IgD-negative memory B cell (primary cell): Measurements from ENCODE around the gene WFIKKN2. TPM values are rescaled to one million over a fixed set of nuclear protein-coding genes. Genes with fewer than 3 reads are reported as not detected.

ENCODE experiments used
- H3K27ac Mint-ChIP-seq, 3 donors: one replicate each; pipeline ENCODE4 v1.8.0; 2020 to 2022; ENCODE audit warnings: mild to moderate bottlenecking in 3 of 3, mixed read lengths in 3 of 3, moderate library complexity in 1 of 3
- H3K27me3 Mint-ChIP-seq: one replicate; pipeline ENCODE4 v1.8.0; 2021; ENCODE audit warnings: mixed read lengths
- H3K36me3 Mint-ChIP-seq: one replicate; pipeline ENCODE4 v1.8.0; 2020; ENCODE audit warnings: mild to moderate bottlenecking, mixed read lengths
- H3K4me1 Mint-ChIP-seq, 3 donors: one replicate each; pipeline ENCODE4 v1.8.0; 2020 to 2022; ENCODE audit warnings: mixed read lengths in 3 of 3, mild to moderate bottlenecking in 1 of 3
- H3K4me3 Mint-ChIP-seq, 4 donors: one replicate each; pipeline ENCODE4 v1.8.0; 2020 to 2022; ENCODE audit warnings: mild to moderate bottlenecking in 4 of 4, mixed read lengths in 4 of 4, moderate library complexity in 3 of 4
- H3K9me3 Mint-ChIP-seq, 3 donors: one replicate each; pipeline ENCODE4 v1.8.0; 2020 to 2021; ENCODE audit warnings: mixed read lengths in 3 of 3, mild to moderate bottlenecking in 1 of 3
- polyA plus RNA-seq: library from polyadenylated mRNA; unstranded; fragments of 300-500 nt; fragmentation: Illumina TruSeq; gene quantifications from one replicate; pipeline ENCODE4 v1.2.3, GENCODE V29; 2021

The WFIKKN2 gene
- polyA plus RNA-seq, 1 donor from 2014 or later = not detected

DNA sequence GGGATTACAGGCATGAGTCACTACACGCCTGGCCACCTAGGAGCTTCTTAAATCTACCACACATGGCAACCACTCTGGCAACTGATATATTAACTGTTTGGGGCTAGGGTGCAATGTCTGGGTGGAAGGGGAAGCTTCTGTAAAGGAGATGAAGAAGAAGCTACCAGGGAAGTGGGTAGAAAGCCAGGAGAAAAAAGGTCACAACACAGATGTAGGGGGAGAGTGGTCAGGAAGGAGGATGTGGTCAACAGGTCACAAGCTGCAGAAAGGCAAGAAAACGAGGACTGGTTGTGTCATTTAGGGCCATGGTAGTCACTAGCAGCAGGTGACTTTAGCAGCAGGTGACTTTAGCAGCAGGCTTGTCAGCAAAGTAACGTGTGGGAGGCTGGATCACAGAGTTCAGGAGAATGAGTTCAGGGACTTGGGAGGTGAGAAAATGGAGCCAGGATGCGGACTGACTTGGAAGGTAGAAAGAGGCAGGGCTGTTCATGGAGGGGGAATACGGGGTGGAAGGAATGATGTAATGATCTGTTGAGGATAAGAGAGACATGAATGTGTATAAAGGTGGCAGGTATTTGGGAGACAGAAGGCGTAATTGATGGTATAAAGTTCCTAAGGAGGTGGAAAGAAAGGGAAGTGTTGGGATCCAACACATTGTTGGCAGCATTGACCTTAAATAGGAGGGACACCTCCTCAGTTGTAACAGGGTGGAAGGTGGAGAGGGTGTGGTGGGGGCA is 16.3 kb upstream of the WFIKKN2 start:
- Mint-ChIP-seq H3K27ac (no peak overlapping the region), H3K4me1 (peaks cover 0 to 3% (median 0%) of the 10 kb centered on the region in 3 donors), H3K4me3 (no peak overlapping the region), H3K36me3 (no peaks in the 10 kb centered on the region), H3K9me3 (peaks cover 0 to 6% (median 2%) of the 10 kb centered on the region in 3 donors), H3K27me3 (peaks cover 20% of the 10 kb centered on the region)

- Mint-ChIP-seq H3K4me1 (peaks cover 0 to 3% (median 0%) of the 10 kb centered on the region in 3 donors), H3K27me3 (peaks cover 16% of the 10 kb centered on the region), H3K36me3 (no peaks in the 10 kb centered on the region), H3K27ac (peak overlapping the region in 1 of 3 donors; percentile 80), H3K4me3 (no peak overlapping the region), H3K9me3 (peaks cover 0 to 5% (median 0%) of the 10 kb centered on the region in 3 donors)
These were observed 14.7 kb upstream of the WFIKKN2 start for GRCh38 chr17:50820651-50821050.

- H3K27me3 Mint-ChIP-seq = peaks cover 13% of the 10 kb centered on the region
- H3K36me3 Mint-ChIP-seq = peaks cover 2% of the 10 kb centered on the region
- no peak overlapping the region for H3K4me3 Mint-ChIP-seq
- H3K4me1 Mint-ChIP-seq = peaks cover 0 to 3% (median 0%) of the 10 kb centered on the region in 3 donors
- H3K9me3 Mint-ChIP-seq = peaks cover 0 to 5% (median 0%) of the 10 kb centered on the region in 3 donors
- H3K27ac Mint-ChIP-seq = no peak overlapping the region
These were observed 12.8 kb upstream of the WFIKKN2 start for GRCh38 chr17:50822550-50822949.

GRCh38 chr17:50824429-50824828 is 11.0 kb upstream of the WFIKKN2 start:
- Mint-ChIP-seq H3K27me3 (peaks cover 10% of the 10 kb centered on the region), H3K27ac (no peak overlapping the region), H3K4me3 (no peak overlapping the region), H3K4me1 (peaks cover 0 to 4% (median 2%) of the 10 kb centered on the region in 3 donors), H3K9me3 (peaks cover 0 to 5% (median 0%) of the 10 kb centered on the region in 3 donors), H3K36me3 (peaks cover 10% of the 10 kb centered on the region)

DNA sequence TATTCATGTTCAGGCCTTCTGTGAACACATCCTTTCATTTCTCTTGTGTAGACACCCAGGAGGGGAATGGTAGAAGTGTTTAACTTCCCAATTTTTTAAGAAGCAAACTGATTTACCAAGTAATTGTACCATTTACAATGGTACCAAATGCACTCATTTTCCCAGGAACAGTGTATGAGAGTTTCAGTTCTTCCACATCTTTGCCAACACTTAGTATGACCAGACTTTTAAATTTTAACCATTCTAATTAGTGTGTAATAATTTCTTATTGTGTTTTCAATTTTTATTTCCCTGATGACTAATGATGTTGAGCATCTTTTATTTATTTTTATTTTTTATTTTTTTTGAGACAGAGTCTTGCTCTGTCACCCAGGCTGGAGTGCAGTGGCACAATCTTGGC is 10.2 kb upstream of the WFIKKN2 start:
- Mint-ChIP-seq H3K9me3 (peaks cover 0 to 5% (median 0%) of the 10 kb centered on the region in 3 donors), H3K36me3 (peaks cover 11% of the 10 kb centered on the region), H3K4me1 (peaks cover 0 to 4% (median 2%) of the 10 kb centered on the region in 3 donors), H3K27ac (no peak overlapping the region), H3K27me3 (peaks cover 10% of the 10 kb centered on the region), H3K4me3 (no peak overlapping the region)

- Mint-ChIP-seq H3K27me3 (peaks cover 4% of the 10 kb centered on the region), H3K36me3 (peaks cover 11% of the 10 kb centered on the region), H3K4me1 (peaks cover 0 to 4% (median 2%) of the 10 kb centered on the region in 3 donors), H3K9me3 (peaks cover 0 to 2% (median 0%) of the 10 kb centered on the region in 3 donors), H3K27ac (peak overlapping the region in 1 of 3 donors; percentile 14), H3K4me3 (no peak overlapping the region)
These were observed 6.7 kb upstream of the WFIKKN2 start for GRCh38 chr17:50828508-50829170.

- Mint-ChIP-seq H3K9me3 (no peaks in the 10 kb centered on the region), H3K27ac (no peak overlapping the region), H3K36me3 (peaks cover 11% of the 10 kb centered on the region)
These were observed 6.1 kb upstream of the WFIKKN2 start for GRCh38 chr17:50829332-50829731.

GRCh38 chr17:50830352-50830751 is 5.0 kb upstream of the WFIKKN2 start:
- Mint-ChIP-seq H3K4me3 (no peak overlapping the region), H3K36me3 (peaks cover 11% of the 10 kb centered on the region), H3K4me1 (peaks cover 0 to 6% (median 2%) of the 10 kb centered on the region in 3 donors), H3K27ac (no peak overlapping the region), H3K27me3 (peaks cover 11% of the 10 kb centered on the region), H3K9me3 (no peaks in the 10 kb centered on the region)

More at GRCh38 chr17:50829332-50829731, 6.1 kb upstream of the WFIKKN2 start:
- Mint-ChIP-seq H3K27me3 (peaks cover 9% of the 10 kb centered on the region), H3K4me3 (peak overlapping the region in 1 of 4 donors; percentile 27), H3K4me1 (peaks cover 0 to 5% (median 2%) of the 10 kb centered on the region in 3 donors)

GRCh38 chr17:50830994-50831393 is 4.4 kb upstream of the WFIKKN2 start:
- Mint-ChIP-seq H3K36me3 (peaks cover 11% of the 10 kb centered on the region), H3K27ac (peak overlapping the region in 1 of 3 donors; percentile 29), H3K4me1 (peaks cover 0 to 6% (median 2%) of the 10 kb centered on the region in 3 donors), H3K27me3 (peaks cover 11% of the 10 kb centered on the region), H3K9me3 (no peaks in the 10 kb centered on the region), H3K4me3 (no peak overlapping the region)

GRCh38 chr17:50831471-50831928 is 3.9 kb upstream of the WFIKKN2 start:
- Mint-ChIP-seq H3K4me3 (no peak overlapping the region), H3K36me3 (peaks cover 11% of the 10 kb centered on the region), H3K27me3 (peaks cover 11% of the 10 kb centered on the region), H3K27ac (no peak overlapping the region), H3K4me1 (peaks cover 0 to 6% (median 2%) of the 10 kb centered on the region in 3 donors), H3K9me3 (no peaks in the 10 kb centered on the region)

- no peak overlapping the region for H3K27ac Mint-ChIP-seq
- peaks cover 11% of the 10 kb centered on the region for H3K27me3 Mint-ChIP-seq
- peaks cover 0 to 6% (median 2%) of the 10 kb centered on the region in 3 donors for H3K4me1 Mint-ChIP-seq
These were observed 3.0 kb upstream of the WFIKKN2 start for GRCh38 chr17:50832267-50832863.

GRCh38 chr17:50832864-50833381 is 2.5 kb upstream of the WFIKKN2 start:
- H3K27me3 Mint-ChIP-seq = peaks cover 11% of the 10 kb centered on the region
- H3K4me1 Mint-ChIP-seq = peaks cover 0 to 5% (median 2%) of the 10 kb centered on the region in 3 donors
- H3K4me3 Mint-ChIP-seq = no peak overlapping the region
- H3K9me3 Mint-ChIP-seq = no peaks in the 10 kb centered on the region
- H3K36me3 Mint-ChIP-seq = peaks cover 8% of the 10 kb centered on the region
- no peak overlapping the region for H3K27ac Mint-ChIP-seq

More at GRCh38 chr17:50832267-50832863, 3.0 kb upstream of the WFIKKN2 start:
- Mint-ChIP-seq H3K36me3 (peaks cover 9% of the 10 kb centered on the region), H3K9me3 (no peaks in the 10 kb centered on the region), H3K4me3 (no peak overlapping the region)

- Mint-ChIP-seq H3K27me3 (peaks cover 11% of the 10 kb centered on the region), H3K9me3 (no peaks in the 10 kb centered on the region), H3K36me3 (peaks cover 7% of the 10 kb centered on the region), H3K27ac (no peak overlapping the region), H3K4me3 (no peak overlapping the region), H3K4me1 (peaks cover 0 to 4% (median 2%) of the 10 kb centered on the region in 3 donors)
These were observed 1.6 kb upstream of the WFIKKN2 start for GRCh38 chr17:50833510-50834428.
